H1 (cell line): Measurements from ENCODE around the gene ZNHIT3. TPM values are rescaled to one million over a fixed set of nuclear protein-coding genes. Genes with fewer than 3 reads are reported as not detected.

Source experiments
- CTCF ChIA-PET: fragments of 300-600 bp; sonication (Branson Sonifier 250); formaldehyde crosslinking; loops from one replicate; lab custom pipeline; 2021; ENCODE audit not compliant: partially characterized antibody; lab: Charles Lee
- POLR2A ChIA-PET: fragments of 300-600 bp; sonication (Branson Sonifier 250); formaldehyde crosslinking; loops from one replicate; lab custom pipeline; 2021; ENCODE audit warnings: inconsistent platforms; ENCODE audit not compliant: partially characterized antibody; lab: Charles Lee
- DNase-seq, 2 experiments: peaks; one replicate each; pipeline versions ENCODE4 v3.0.0 to v3.0.0-alpha.2; 2010 to 2022; ENCODE audit warnings: low spot score in 2 of 2, low read depth in 1 of 2, mixed read lengths in 1 of 2
- FAIRE-seq: peaks from 2 replicates; lab custom pipeline; 2011; peaks lifted over from hg19 to GRCh38; lab: Jason Lieb, UNC
- H2AFZ ChIP-seq: 2 replicates; pipeline ENCODE4 v1.8.1; 2012; ENCODE audit warnings: low read length, inconsistent platforms
- H2AK5ac ChIP-seq: 2 replicates; pipeline ENCODE4 v1.6.1; 2013; ENCODE audit warnings: low read depth, low read length
- H2BK120ac ChIP-seq: replicated peaks from 2 replicates; pipeline ENCODE3; 2013; ENCODE audit warnings: low read depth, low read length, inconsistent platforms
- H2BK12ac ChIP-seq: 2 replicates; pipeline ENCODE4 v1.6.1; 2013; ENCODE audit warnings: low read depth, low read length
- H2BK15ac ChIP-seq: 2 replicates; pipeline ENCODE4 v1.6.1; 2013; ENCODE audit warnings: low read length
- H2BK20ac ChIP-seq: 2 replicates; pipeline ENCODE4 v1.6.1; 2013; ENCODE audit warnings: low read length
- H2BK5ac ChIP-seq: 2 replicates; pipeline ENCODE4 v1.6.1; 2013; ENCODE audit warnings: low read depth, low read length
- H3K14ac ChIP-seq: 2 replicates; pipeline ENCODE4 v1.6.1; 2013; ENCODE audit warnings: inconsistent platforms; ENCODE audit not compliant: insufficient read length
- H3K18ac ChIP-seq: 2 replicates; pipeline ENCODE4 v1.6.1; 2013; ENCODE audit warnings: low read length; ENCODE audit errors: extremely low read depth
- H3K23ac ChIP-seq: 2 replicates; pipeline ENCODE4 v1.6.1; 2013; ENCODE audit warnings: inconsistent platforms; ENCODE audit not compliant: insufficient read length
- H3K23me2 ChIP-seq: 2 replicates; pipeline ENCODE4 v1.6.1; 2013; ENCODE audit warnings: low read depth, low read length
- H3K27ac ChIP-seq: 2 replicates; pipeline ENCODE4 v1.6.1; 2011; ENCODE audit warnings: low read depth, low read length, inconsistent platforms
- H3K27me3 ChIP-seq, 4 experiments: replicated peaks in 1 of 4; 1 replicate in 1 of 4; 2 replicates in 3 of 4; pipeline versions ENCODE4 v1.6.1 to v1.8.1; 2011 to 2013; ENCODE audit warnings: low read length in 3 of 4, mild to moderate bottlenecking in 3 of 4, inconsistent platforms in 2 of 4, mixed read lengths in 2 of 4, moderate library complexity in 1 of 4; ENCODE audit not compliant: control insufficient read depth in 3 of 4, insufficient read depth in 3 of 4; ENCODE audit errors: extremely low read depth in 1 of 4
- H3K36me3 ChIP-seq, 4 experiments: 2 replicates each; pipeline versions ENCODE4 v1.6.1 to v1.8.1; 2011 to 2013; ENCODE audit warnings: mild to moderate bottlenecking in 4 of 4, low read length in 3 of 4, moderate library complexity in 2 of 4, control low read depth in 1 of 4, inconsistent platforms in 1 of 4; ENCODE audit not compliant: insufficient read depth in 4 of 4, control insufficient read depth in 2 of 4
- H3K4ac ChIP-seq: replicated peaks from 2 replicates; pipeline ENCODE3; 2013; ENCODE audit warnings: low read length, low read depth, mixed read lengths, inconsistent platforms; ENCODE audit not compliant: insufficient read length
- H3K4me1 ChIP-seq, 4 experiments: replicated peaks in 1 of 4; 1 replicate in 1 of 4; 2 replicates in 3 of 4; pipeline versions ENCODE4 v1.6.1 to v1.8.1; 2011 to 2013; ENCODE audit warnings: low read length in 3 of 4, inconsistent platforms in 2 of 4, mixed read lengths in 1 of 4; ENCODE audit not compliant: insufficient read depth in 4 of 4, control insufficient read depth in 3 of 4
- H3K4me2 ChIP-seq, 2 experiments: 2 replicates each; pipeline versions ENCODE4 v1.6.1 to v1.8.1; 2011 to 2013; ENCODE audit warnings: low read depth in 2 of 2, low read length in 2 of 2, control low read depth in 1 of 2, inconsistent platforms in 1 of 2, mild to moderate bottlenecking in 1 of 2; ENCODE audit not compliant: insufficient read depth in 1 of 2
- H3K4me3 ChIP-seq, 4 experiments: fragments of 200-600, 300-600 bp in 1 of 4; sonication (generic), shearing (Covaris generic), sonication (Bioruptor Twin) in 1 of 4; 2 replicates each; pipeline versions ENCODE4 v1.5.1 to v1.8.1; 2011 to 2016; ENCODE audit warnings: low read length in 4 of 4, low read depth in 3 of 4, control low read depth in 2 of 4, inconsistent platforms in 2 of 4, mild to moderate bottlenecking in 2 of 4, mixed read lengths in 1 of 4, moderate library complexity in 1 of 4; ENCODE audit not compliant: insufficient read depth in 2 of 4; ENCODE audit errors: extremely low read depth in 1 of 4
- H3K56ac ChIP-seq: replicated peaks from 2 replicates; pipeline ENCODE3; 2013; ENCODE audit warnings: low read depth, mild to moderate bottlenecking, mixed read lengths, low read length, inconsistent platforms; ENCODE audit not compliant: insufficient read length
- H3K79me1 ChIP-seq: 2 replicates; pipeline ENCODE4 v1.6.1; 2013; ENCODE audit warnings: low read depth, low read length, control low read depth
- H3K79me2 ChIP-seq, 2 experiments: 2 replicates each; pipeline versions ENCODE4 v1.6.1 to v1.8.1; 2012 to 2013; ENCODE audit warnings: low read length in 2 of 2, mild to moderate bottlenecking in 2 of 2, inconsistent platforms in 1 of 2; ENCODE audit not compliant: insufficient read depth in 2 of 2, control insufficient read depth in 1 of 2
- H3K9ac ChIP-seq, 4 experiments: replicated peaks in 1 of 4; 1 replicate in 1 of 4; 2 replicates in 3 of 4; pipeline versions ENCODE4 v1.6.1 to v1.8.1; 2011 to 2013; ENCODE audit warnings: low read depth in 3 of 4, low read length in 3 of 4, control low read depth in 2 of 4, mild to moderate bottlenecking in 2 of 4, moderate library complexity in 2 of 4, inconsistent platforms in 1 of 4; ENCODE audit errors: extremely low read depth in 1 of 4
- H3K9me3 ChIP-seq, 2 experiments: 2 replicates each; pipeline versions ENCODE4 v1.6.1 to v1.8.1; 2012 to 2013; ENCODE audit warnings: mild to moderate bottlenecking in 2 of 2, moderate library complexity in 2 of 2, control low read depth in 1 of 2, inconsistent platforms in 1 of 2, low read depth in 1 of 2, low read length in 1 of 2, mixed read lengths in 1 of 2; ENCODE audit not compliant: insufficient read depth in 2 of 2
- H4K20me1 ChIP-seq, 2 experiments: replicated peaks in 1 of 2; 2 replicates each; pipeline versions ENCODE3 to v1.8.1; 2011 to 2013; ENCODE audit warnings: inconsistent platforms in 2 of 2, low read length in 2 of 2, mild to moderate bottlenecking in 1 of 2; ENCODE audit not compliant: insufficient read depth in 2 of 2, control insufficient read depth in 1 of 2
- H4K5ac ChIP-seq: 2 replicates; pipeline ENCODE4 v1.6.1; 2013; ENCODE audit warnings: low read length, low read depth, mixed read lengths, inconsistent platforms; ENCODE audit not compliant: insufficient read length
- H4K8ac ChIP-seq: 2 replicates; pipeline ENCODE4 v1.8.0; 2013; ENCODE audit warnings: mild to moderate bottlenecking, moderate library complexity, low read length, inconsistent platforms; ENCODE audit not compliant: insufficient read depth; ENCODE audit errors: extremely low read depth
- H4K91ac ChIP-seq: replicated peaks from 2 replicates; pipeline ENCODE3; 2013; ENCODE audit warnings: low read length, mixed read lengths, inconsistent platforms; ENCODE audit not compliant: insufficient read length
- CBX8 ChIP-seq: fragments of 300-800, 300-1000 bp; sonication (generic); IDR thresholded peaks from 2 replicates; pipeline ENCODE4 v1.7.1; 2016; ENCODE audit warnings: low read depth, low read length, borderline replicate concordance
- SIX5 ChIP-seq: IDR thresholded peaks from 2 replicates; pipeline ENCODE4 v1.6.1; 2011; ENCODE audit warnings: mild to moderate bottlenecking, low read depth, low read length
- TAF7 ChIP-seq: optimal IDR thresholded peaks from 2 replicates; pipeline ENCODE3; 2011; ENCODE audit warnings: low read depth, mild to moderate bottlenecking, inconsistent platforms, low read length, moderate library complexity, borderline replicate concordance
- WGBS, 2 experiments: shearing (Covaris generic) in 1 of 2; methylation state at CpG; one replicate each; pipeline versions ENCODE4 v1.1.6 to v1.1.7; 2013 to 2015; ENCODE audit warnings: low lambda C conversion rate in 2 of 2, mixed read lengths in 2 of 2, inconsistent platforms in 1 of 2, low coverage in 1 of 2, missing lambda C conversion rate in 1 of 2; ENCODE audit not compliant: insufficient replicate concordance in 2 of 2, insufficient coverage in 1 of 2, insufficient read length in 1 of 2; ENCODE audit errors: extremely low coverage in 1 of 2, missing lambda C conversion rate in 1 of 2; 5-methylcytosine and 5-hydroxymethylcytosine counted together
- polyA plus RNA-seq, 7 experiments: library from polyadenylated mRNA; depleted of rRNA in 3 of 7; stranded (reverse) in 5 of 7; unstranded in 2 of 7; fragments of >200 nt in 5 of 7; fragments of 200-250 nt in 2 of 7; gene quantifications; 1 replicate in 5 of 7; 2 replicates in 1 of 7; 4 replicates in 1 of 7; pipeline versions ENCODE4 v1.2.1 to v1.2.3, GENCODE V29; 2011 to 2013; ENCODE audit warnings: missing spikeins in 2 of 7, mixed read lengths in 2 of 7
- total RNA-seq: library from RNA; stranded (reverse); fragmentation: NEBNext Ultra II Directional; extraction: Animal tissue kit (Norgen Biotek cat#: 25700); gene quantifications from 2 replicates; pipeline ENCODE4 v1.2.1, GENCODE V29; 2021

The ZNHIT3 gene
- total and polyA plus RNA-seq, 2 of the 8 experiments (the other 6 are each of a cell fraction or from before 2014, with no cell fraction given), result 59.1 to 147 TPM

DNA sequence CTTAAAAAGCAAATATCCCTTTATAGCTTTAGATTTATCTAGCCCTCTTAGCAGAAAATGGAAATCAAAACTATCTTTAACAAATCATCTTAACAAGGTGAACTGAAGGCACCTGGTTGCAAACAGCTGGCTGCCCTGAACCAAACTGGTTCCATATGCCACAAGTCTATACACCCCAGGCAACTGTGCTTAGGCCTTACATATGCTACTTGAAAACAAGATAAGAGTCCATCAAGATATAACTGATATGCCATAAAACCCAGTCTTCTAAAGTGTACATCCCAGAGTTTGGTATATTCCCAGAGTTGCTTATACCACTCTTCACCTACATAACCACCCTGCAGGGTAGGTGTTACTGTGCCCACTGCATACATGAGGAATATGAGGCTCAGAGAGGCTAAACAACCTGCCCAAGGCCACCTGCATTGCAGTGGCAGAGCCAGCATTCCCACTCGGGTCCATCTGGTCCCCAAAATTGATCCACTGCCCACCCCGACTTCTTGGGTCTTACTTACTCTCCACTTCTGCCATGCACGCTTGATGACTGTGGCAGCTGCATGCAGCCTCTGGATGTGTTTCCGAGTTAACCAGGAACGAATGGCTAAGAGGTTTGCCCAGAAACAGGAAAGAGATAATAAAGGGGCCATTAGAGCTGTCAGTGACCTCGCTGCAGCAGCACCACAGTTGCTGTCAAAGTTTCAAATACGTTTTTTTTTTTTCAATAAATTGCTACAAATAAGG, 12.2 kb downstream of the ZNHIT3 start:
- ChIA-PET CTCF (interaction anchor here (0.6 kb wide), 1 partner anchor 669 kb away, joined by 4 read pairs; no protein-coding TSS in a partner anchor), POLR2A (interaction anchor here (1.1 to 12.5 kb wide), 9 partner anchors 10 to 37 kb away, joined by 3 to 205 read pairs (median 4); partner anchors contain the start of genes MYO19, PIGW and ZNHIT3)
- Histone ChIP-seq H3K18ac (no peak overlapping the region), H3K36me3 (peaks cover 42 to 93% (median 70%) of the 10 kb centered on the region in 4 experiments), H3K4me1 (no peaks in the 10 kb centered on the region), H3K14ac (no peak overlapping the region), H2BK12ac (no peak overlapping the region), H2AK5ac (no peak overlapping the region), H3K4me2 (no peak overlapping the region), H3K4me3 (no peak overlapping the region), H3K56ac (no peak overlapping the region), H2AFZ (no peak overlapping the region), H4K8ac (no peak overlapping the region), H3K23me2 (0 out of 2 replicates have a peak, but pooled peaks cover 3% of the 10 kb centered on the region), H4K5ac (no peak overlapping the region), H2BK5ac (no peak overlapping the region), H3K4ac (no peak overlapping the region), H3K9me3 (no peaks in the 10 kb centered on the region), H3K27me3 (no peaks in the 10 kb centered on the region), H3K9ac (no peak overlapping the region), H3K23ac (no peak overlapping the region), H3K79me1 (no peaks in the 10 kb centered on the region), H2BK20ac (no peak overlapping the region), H2BK15ac (no peak overlapping the region), H2BK120ac (no peak overlapping the region), H3K27ac (no peak overlapping the region), H3K79me2 (no peaks in the 10 kb centered on the region), H4K91ac (no peak overlapping the region), H4K20me1 (peaks cover 8 to 16% of the 10 kb centered on the region in 2 experiments)
- DNase-seq (no peak), FAIRE-seq (no peak)
- WGBS, 2 experiments, result 89% methylated on average over 7 of the region's 7 CpGs; no CpG with 5 or more reads in 1 of the 2 experiments
- TF ChIP-seq SIX5, result no peak
- no peak for TF ChIP-seq CBX8
- no peak for TF ChIP-seq TAF7
